Measurements from ENCODE around the gene CEBPA.

DNA sequence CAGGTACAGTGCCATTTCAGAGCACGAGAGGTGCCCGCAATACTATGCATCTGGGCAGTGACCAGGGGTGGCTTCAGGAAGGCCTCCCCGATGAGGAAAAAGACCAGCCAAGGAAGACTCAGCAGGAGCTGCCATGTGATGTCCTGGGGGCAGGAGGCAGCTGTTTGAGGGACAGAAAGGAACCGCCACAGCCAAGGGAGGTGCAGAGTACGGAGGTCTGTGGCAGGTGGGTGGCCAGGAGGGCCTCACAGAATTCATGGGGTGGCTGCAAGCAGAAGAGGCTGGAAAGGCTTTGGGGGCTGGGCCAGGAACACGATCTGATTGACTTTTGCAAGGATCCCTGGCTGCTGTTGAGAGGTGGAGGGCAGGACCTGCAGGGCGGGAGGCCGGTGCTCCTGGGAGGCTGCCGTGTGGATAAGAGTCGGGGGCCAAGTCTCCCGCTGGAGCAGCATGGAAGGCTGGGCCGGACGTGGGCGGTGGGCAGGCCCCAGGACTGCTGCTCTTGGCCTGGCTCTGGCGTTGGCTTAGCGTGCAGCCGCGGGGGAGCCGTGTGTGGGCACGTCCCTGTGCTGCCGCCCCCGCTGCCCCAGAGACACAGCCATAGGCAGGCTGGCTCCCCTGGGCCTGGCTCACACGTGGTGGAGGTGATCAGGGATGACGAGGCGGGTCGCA, 29.1 kb downstream of the CEBPA start:
- TF ChIP-seq ZNF274 (IDR thresholded peaks at IDR 0.05; ENCODE audit: low read depth, low read length) (no peak), YY1 (IDR thresholded peaks at IDR 0.05; ENCODE audit: insufficient read depth, insufficient read length) (no peak)

Data from NT2/D1 (cell line).